ENCODE measurements around the gene TGFBR1.
A peak's percentile ranks its signal among the peaks of the same experiment; 100 is the strongest.

Gene TGFBR1

DNA sequence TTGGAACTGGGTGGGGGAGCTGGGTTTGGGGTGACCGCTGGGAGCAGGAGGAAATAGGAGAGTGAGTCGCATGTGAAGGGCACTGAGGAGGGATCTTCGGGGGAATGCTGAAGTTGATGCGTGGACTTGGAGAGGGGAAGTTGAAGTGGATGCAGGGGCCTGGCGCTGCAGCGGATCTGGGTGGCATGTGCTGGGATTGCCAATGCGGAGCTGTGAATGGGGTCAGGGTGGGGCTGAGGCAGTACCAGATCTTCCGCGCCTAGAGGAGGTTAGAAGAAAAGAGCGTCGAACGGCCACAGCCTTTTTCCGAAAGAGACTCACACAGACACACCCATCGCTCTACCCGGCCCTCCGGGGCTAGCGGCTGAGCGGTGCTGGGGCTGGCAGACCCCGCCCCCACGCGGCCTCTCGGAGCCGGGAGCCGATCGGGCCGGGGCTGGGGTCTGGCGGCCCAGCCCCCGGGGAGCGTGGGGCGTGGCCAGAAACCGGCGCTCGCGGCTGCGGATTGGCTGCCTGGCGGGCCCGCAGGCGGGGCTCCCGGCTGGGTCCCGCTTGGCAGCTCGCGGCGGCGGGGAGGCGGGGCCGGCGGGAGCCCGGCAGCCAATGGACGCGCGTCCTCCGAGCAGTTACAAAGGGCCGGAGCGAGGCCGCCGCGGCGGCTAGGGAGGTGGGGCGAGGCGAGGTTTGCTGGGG is at the start of gene TGFBR1:
Gene TGFBR1 (plus strand): TSS at position 655 of the 693 bp plus-strand sequence. CDS start 93 bp downstream, outside the sequence.
- peak; percentile 88 for DNase-seq

DNA sequence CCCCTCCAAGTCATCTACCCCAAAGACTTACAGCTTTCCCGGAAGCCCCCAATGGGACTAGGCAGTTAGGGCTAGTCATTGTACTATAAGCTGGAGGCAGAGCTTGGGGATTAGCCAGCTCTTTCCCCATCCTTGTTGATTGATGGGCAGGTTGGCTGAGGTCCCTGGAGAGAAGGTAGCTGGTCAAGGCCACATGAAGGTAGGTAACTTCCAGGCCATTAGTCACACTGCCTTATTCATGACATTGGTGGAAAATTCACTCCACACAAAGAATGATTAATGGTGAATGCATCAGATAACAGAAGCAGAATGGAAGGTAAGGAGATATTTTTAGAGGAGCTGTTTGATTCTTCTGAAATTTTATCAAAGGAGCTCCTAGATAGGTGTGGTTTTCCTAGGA is 49.5 kb upstream of the TGFBR1 start:
- no peak for DNase-seq

GRCh38 chr9:99056186-99056585 is 48.7 kb upstream of the TGFBR1 start:
- no peak for DNase-seq

- no peak for DNase-seq
These were observed 47.8 kb upstream of the TGFBR1 start for GRCh38 chr9:99056886-99057664.

DNA sequence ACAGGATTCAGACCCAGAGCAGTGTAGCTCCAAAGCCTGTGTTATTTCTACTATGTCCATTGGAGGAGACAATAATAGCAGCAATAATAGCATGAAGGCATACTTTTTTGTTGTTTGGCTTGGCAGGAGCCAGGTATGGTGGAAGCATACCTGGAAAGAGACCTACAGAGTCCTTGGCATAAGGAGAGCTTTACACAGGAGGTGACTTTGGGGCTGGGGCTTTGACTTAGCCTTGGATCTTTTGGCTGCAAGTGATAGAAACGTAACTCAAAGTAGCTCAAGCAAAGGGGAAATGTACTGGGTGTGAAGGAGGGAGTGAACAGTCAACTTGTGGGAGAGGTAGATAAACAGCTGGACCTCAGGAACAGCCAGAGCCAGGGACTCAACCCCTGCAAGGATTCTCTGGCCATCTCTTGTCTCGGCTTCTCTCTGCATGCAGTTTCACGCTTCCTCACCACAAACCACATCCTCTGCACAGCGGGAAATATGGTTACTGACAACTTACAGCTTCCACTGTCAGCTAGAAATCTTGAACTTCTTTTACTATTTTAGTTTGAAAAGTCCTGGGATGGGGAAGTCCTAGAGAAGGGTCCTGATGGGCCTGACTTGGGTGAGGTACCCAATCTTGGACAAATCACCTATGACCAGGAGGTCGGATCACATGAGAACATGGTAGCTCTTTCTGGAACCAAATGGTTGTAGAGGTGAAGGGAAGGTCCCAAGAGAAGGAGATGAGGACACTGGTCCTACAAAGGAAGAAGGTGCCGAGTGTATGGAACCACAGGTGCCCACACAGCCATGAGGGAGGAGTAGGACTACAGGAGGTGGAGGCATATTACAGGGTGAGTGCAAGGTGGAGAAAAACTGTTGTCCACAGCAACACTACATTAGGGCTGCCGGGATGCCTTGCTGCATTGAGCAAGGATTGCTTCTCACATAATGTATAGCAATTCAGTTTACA is 47.0 kb upstream of the TGFBR1 start:
- no peak for DNase-seq

DNA sequence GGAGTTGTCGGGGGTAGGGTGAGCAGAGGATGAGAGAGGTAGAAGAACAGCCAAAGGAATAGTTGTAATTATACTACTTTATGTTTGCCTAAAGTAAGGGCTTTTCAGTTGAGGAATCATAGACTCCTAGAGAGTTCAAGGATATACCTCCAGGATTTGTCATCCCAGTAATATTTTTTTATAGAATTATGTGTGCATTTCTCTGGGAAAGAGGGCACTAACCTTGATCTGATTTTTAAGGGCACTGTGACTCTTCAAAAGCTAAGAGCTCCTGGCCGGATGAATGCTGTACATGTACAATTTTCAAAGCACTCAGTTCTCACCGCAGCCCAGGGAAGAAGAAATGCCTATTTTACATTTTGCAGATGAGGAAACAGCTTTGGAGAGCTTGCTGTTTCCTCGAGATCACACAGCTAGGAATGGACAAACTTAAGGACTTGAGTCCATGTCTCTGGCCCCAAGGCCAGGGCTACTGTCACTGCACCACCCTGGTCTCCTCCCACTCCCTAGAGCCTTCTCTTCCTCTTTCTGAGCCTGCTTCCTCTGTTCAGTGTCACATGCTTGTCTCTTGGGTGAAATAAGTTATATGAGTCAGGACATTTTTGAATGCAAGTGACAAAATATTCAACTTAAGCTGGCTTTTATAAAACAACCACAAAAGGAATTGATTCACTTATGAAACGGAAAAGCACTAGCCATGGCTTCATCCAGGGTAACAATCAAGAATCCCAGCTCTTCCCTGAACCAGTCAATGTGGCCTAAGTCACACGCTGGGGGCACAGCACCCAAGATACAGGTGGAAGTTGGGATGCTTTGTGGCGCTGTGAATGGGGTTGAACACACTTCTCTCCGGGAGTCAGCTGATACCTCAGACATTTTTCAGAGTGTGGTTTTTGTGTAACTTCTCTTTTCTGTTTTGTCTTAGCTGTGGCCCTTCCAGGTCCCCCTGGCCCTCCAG is 45.7 kb upstream of the TGFBR1 start:
- no peak for DNase-seq

DNA sequence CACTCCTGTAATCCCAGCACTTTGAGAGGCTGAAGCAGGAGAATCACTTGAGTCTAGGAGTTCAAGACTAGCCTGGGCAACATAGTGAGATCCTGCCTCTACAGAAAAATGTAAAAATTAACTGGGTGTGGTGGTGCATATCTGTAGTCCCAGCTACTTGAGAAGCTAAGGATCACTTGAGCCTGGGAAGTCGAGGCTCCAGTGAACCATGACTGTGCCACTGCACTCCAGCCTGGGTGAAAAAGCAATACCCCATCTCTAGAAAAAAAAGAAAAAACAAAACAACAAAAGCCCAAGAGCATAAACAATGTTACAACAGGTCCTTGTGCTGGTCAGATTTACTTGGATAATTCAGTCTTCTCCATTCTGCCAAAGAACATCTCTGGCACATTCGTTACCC is 44.3 kb upstream of the TGFBR1 start:
- no peak for DNase-seq

GRCh38 chr9:99062549-99062948 is 42.4 kb upstream of the TGFBR1 start:
- no peak for DNase-seq

- DNase-seq, result no peak
These were observed 41.4 kb upstream of the TGFBR1 start for GRCh38 chr9:99063522-99063921.

DNA sequence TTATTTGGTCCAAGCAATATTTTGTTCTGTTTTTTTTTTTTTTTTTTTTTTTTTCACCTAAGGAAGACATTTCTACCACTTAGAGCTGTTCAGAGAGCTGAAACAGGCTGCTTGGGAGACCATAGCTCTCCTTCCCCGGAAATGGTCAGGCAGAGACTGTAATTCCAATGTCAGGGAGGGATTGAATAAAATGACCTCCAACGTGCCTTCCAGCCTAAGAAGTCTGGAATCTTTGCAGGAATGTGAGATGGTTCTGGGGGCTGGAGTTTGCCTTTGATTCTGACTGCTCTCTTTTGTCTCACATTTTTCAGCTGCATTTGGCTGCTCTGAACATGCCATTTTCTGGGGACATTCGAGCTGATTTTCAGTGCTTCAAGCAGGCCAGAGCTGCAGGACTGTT is 38.3 kb upstream of the TGFBR1 start:
- no peak for DNase-seq

DNA sequence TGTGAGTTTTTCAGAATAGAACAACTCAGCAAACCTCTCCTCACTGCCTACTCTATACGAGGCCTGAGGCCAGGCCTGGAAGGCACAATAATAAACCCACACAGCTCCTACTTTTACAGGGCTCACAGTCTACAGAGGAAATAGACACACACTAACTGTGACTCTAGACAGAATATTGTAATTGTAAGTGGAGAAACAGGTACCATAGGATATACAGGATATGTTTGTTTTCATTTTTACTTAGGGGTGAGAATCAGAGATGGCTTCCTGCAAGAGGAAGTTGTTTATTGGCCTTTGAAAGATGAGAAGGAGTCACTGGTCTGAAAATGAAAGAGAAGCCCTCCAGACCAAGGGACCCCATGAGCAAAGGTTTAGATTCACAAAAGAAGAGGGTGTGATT is 35.8 kb upstream of the TGFBR1 start:
- no peak for DNase-seq

- DNase-seq, result no peak
These were observed 35.4 kb upstream of the TGFBR1 start for GRCh38 chr9:99069546-99069945.

- DNase-seq, result no peak
These were observed 34.2 kb upstream of the TGFBR1 start for GRCh38 chr9:99070681-99071080.

- no peak for DNase-seq
These were observed 33.4 kb upstream of the TGFBR1 start for GRCh38 chr9:99071313-99072039.

DNA sequence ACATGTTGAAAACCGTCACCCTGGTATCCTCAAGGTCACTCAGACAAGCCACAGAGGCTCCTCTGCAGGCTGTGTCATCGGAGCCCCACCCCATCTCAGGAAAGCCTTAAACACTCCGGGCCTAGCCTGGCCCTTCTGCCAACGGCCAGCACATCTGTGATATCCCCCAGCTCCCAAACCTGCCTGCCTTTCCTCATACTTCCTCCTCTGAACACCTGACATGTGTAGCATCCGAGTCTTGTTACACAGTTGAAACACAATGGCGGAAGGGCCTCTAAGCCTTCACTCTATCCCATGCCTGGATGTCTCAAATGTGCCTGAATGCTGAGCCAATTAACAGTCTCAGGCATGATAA is 32.9 kb upstream of the TGFBR1 start:
- DNase-seq, result no peak

GRCh38 chr9:99073347-99073746 is 31.6 kb upstream of the TGFBR1 start:
- no peak for DNase-seq

DNA sequence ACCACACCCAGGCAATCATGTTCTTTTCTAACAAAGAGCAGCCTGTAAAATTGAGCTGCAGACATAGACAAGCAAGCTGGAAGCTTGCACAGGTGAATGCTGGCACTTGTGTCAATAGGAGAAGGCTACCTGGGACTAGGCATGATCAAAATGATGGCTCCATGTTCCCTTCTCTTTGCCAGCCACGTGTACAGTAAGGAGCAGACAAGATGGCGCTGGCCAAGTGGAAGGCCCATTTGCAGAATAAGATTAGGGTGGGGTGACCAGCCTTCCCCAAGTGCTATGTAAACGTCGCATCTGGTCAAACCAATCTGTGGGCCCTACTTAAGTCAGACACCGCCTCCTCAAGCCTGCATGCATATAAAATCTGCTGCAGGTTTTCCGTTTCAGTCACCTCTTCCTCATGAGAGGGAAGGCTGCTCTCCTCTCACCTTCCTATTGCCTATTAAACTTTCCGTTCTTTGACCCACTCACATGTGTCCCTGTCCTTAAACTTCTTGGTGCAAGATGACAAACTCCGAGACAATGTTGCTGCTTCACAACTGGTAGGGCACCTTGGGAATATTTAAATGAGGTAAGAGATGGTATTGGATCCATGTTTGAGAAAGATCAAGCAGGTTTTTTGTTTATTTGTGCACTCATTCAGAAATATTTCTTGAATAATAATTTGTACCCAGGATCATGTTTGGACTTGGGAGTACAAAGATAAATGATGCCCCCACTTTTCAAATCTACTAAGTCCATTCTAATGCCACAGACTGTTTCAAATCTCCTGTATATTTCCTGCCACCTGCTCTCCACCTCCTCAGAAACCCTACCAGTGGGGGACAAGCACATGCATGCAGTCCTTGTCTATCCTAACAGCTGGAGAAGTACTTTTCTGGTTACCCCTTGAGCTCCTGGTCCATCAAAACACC is 30.7 kb upstream of the TGFBR1 start:
- no peak for DNase-seq

GRCh38 chr9:99074902-99075245 is 30.0 kb upstream of the TGFBR1 start:
- no peak for DNase-seq

DNA sequence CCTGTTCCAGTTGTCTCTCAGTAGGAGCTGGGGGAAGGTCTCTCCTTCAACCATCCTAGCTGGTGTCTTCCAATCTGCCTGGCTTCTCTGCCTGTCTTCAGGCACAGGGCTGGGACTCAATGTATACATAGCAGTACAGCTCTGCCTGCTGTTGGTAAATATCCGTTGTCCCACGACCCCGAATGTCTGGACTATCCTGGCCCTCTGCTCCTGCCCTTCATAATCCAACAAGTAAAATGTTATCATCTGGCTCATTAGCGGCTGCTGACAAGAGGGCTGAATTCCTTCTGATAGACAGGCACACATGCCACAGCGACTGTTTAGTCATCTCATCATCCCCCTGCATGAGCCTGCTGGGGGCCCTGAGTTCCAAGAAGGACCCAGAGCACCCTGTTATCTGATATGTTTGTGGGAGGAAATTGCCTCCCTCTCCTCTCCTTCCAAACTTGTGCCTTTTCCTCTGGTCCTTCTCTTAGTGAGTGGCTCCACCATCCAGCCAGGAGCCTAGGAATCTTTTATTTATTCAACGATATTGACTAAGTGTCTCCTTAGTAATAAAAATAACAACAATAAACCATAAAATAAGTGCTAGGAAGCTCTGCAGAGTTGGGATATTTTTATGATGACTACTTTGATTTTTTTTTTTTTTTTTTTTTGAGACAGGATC is 29.5 kb upstream of the TGFBR1 start:
- no peak for DNase-seq

DNA sequence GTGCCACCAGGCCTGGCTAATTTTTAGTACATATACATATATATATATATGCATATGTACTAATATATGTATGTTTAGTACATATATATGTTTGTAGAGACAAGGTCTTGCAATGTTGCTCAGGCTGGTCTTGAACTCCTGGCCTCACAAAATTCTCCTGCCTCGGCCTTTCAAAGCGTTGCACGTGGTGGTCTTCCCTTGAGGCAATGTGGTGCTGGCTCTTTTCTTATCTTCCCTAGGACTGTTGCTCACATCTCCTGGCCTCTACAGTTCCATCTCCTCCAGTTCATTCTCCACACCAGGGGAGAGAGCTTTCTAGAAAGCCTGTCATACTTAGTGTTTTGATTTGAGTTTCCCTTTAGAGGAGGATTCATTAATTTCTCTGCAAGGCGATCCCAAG is 28.9 kb upstream of the TGFBR1 start:
- DNase-seq, result no peak

All from NCI-H1092 treated with DMSO at 0.1 percent for 48 hours (cell line).